Uterus (tissue), 2 donors: Measurements from ENCODE around the gene FAT1.

Experiments used
- CTCF ChIP-seq, 4 experiments: fragments of 200-600 bp in 2 of 4; fragments of 450-650 bp in 2 of 4; sonication (generic) in 2 of 4; IDR thresholded peaks; one replicate each; pipeline ENCODE4 v1.5.1; 2016 to 2019; ENCODE audit warnings: antibody characterized with exemption in 4 of 4, mild to moderate bottlenecking in 2 of 4, moderate library complexity in 1 of 4
- POLR2A ChIP-seq, 2 donors: fragments of 450-650 bp; IDR thresholded peaks; one replicate each; pipeline ENCODE4 v1.6.1; 2016; ENCODE audit warnings: antibody characterized with exemption in 2 of 2, mild to moderate bottlenecking in 1 of 2, moderate library complexity in 1 of 2

- no peak for TF ChIP-seq POLR2A (IDR thresholded peaks at IDR 0.05)
- TF ChIP-seq CTCF (IDR thresholded peaks at IDR 0.05) = no peak
These were observed 80.7 kb downstream of the FAT1 start for GRCh38 chr4:186642998-186643397.
